Cerebellar nuclear complex (tissue), 1 donor: ENCODE measurements around the gene FEV.

Experiments used
- DNase-seq, 2 experiments: peaks; one replicate each; lab custom pipeline; 2025; lab: John Stamatoyannopoulos, UW

FEV gene

DNA sequence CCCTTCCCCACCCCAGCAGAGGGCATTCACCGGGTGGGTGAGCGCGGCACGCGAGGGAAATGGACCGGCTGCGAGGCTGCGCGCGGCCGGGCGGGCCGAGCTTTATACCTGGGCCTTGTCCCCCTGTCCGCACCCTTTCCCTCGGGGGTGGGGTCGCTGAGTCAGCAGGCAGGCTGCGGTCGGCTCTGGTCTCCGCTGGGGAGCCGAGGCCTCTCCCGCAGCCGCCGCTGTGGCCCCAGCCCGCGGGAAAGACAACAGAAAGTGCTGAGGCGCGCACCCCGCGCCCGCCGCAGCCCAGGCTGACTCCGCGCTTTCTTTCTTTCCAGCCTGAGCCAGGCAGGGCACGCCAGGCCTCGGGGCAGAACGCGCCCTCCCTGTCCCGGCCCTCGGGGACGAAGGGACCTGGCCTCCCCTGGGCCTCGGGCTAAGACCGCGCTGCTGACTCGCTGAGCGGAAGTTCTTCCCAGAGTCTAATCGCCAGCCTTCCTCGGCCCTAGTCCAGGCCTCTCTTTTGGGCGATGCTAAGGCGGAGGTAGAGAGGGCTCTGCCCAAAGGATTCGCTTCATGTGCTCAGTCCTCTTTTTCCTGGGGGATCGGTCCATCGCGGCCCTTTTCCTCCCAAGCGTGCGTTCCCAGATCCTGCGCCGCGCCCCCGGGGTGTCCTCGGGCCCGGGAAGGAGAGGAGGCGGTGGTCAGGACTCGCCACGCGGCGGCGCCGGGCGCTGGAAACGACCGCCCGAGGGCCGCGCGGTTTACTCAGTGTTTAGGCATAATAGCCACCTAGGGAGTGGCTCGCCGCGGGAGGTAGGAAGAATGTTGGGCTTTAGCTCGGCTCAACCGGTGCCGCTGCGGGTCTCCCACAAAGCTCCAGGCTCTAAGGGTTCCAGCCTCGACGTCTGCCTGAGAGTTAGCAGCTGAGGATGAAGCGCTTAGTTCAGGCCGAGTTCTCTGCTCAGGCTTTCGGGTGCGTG is 8.6 kb upstream of the FEV start, which contains the start of gene CRYBA2:
Gene CRYBA2, minus strand, starts transcription at position 78 of the 971 bp plus-strand sequence. CDS start 246 bp downstream, outside the sequence.
- no peak for DNase-seq

DNA sequence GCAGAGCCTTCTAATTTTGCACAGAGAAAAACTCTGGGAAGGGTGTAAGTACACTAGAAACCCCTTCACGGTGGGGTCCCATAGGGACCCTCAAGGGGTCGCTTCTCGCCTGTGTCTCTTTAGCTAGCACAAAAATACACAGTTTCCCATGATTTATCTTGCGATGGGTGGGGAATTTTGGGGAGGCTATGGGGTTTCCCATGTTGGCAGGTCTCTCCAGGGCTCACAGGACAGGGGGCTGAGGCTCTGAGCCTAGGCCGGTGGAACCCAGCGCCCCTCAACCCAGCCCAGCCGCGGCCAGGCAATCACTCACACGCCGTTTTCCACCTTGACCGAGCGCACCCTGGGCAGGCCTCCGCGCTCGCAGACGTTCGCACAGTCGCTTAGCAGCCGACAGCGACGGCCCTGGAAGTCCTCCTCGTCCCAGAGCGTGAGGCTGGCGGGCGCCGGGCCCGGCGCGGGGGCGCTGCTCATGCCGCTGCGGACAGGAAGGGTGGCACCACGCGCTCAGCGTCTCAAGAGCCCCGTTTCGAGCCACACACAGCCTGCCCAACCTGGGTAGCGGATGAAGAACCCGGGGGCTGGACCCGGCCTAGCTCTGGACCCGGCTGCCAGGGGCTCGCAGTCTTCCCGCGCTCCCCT is 7.8 kb upstream of the FEV start:
- DNase-seq, result no peak

DNA sequence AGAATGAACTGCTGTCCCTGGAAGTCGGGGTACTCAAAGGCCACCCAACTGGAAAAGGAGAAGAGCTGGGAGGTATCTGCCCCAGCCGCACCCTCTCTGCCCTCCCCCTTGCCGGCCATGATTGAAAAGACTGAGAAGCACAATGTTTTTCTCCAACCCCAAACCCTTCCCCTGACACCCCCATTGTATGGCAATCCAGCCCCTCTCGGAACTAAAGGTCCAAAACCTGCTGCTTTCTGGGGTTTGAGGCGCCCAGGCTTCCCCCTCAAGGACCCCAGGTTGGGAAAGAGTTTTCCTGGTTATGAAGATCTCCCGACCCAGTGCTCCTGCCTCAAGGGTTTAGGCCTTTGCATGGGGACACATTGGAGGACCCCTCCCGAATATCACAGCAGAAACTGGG is 7.2 kb upstream of the FEV start:
- no peak for DNase-seq

DNA sequence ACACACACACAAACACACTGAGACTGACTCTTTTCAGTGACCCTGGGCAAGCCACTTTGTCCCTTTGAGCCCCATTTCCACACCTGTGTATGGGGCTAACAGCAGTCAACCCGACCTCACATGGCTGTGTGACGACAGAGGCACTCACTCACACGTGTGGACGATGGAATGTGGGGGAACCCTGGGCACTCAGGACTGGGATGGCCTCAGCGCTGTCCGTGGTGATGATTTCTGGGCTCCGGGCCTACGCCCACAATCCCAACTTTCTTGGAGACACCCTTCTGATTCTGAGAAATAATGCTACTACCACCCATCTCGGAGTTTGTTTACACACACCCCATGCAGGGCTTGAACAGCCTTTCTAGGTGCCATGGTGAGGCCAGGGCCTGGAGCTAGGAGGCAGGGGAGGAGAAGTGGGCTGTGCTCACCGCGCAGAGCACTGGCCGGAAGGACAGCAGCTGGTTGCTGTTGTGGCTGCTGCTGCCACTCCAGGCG is 6.7 kb upstream of the FEV start:
- no peak for DNase-seq

DNA sequence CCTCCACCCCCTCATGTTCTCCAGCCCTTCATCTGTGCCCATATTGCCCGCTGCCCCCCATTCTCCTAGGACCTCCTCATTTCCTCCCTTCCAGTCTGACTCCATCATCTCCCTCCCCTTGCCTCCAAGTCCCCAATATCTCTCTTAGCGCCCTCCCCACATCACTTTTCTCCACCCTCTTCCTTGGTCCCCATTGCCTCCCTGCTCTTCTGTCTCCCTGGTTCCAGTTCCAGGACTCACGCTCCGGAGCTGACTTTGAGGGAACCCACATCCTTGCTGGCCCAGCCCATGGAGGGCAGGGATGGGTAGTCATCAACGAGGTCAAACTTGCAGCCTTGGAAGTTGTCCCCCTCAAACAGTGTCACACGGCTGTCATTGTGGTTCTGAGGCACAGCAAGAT is 5.6 kb upstream of the FEV start:
- no peak for DNase-seq

DNA sequence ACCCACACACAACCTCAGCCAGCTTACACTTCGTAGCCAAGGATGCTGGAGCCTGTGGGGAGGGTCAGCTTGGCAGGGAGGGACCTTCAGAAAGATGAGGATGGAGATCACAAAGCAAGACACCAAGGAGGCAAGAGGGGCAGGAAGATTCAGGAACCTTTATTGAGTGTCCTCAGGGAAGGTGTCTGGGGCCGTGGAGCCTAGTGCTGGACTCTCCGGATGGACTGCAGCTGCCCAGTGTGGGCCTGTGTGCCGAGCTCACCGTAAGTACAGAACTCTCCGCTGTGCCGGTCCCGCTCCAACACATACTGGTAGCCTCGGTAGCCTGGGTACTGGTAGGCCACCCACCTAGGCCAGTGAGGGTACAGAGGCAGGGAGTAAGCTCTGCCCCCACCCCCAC is 5.1 kb upstream of the FEV start:
- DNase-seq, result no peak

DNA sequence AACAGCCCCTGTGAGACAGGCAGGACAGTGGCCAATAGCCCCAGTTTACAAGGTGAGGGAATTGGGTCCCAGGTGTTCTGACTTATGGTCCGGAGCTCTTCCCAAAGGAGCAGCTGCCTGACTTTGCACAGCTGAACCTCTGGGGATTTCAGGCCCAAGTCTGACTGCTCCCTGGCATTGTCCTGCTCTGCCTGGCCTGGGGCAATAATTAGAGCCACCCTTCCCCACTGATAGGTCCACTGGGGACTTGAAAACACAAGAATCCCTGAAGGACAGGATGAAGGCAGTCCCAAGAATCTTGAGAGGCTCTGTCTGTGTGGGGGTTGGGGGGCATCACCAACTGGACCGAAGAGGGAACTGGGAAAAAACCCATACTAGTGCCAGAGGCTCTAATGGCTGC is 3.7 kb upstream of the FEV start:
- DNase-seq, result no peak

DNA sequence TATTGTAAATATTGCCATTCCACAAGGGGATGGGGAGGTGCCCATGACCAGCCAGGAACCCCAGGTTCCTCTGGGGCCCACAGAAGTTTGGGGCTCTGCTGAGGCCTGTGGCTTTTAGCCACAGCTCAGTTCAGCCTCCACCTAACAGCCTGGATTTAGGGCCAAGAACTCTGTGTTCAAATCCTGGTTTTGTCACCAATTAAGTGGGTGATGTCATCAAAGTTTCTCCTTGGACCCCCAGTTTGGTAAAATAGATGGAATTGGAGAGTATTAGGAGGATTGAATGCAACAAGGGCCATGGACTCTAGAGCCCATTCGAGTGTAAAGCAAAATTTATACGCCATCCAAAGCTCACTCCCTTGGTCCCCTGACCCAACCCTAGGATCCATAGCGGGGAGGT is 3.2 kb upstream of the FEV start:
- no peak for DNase-seq

DNA sequence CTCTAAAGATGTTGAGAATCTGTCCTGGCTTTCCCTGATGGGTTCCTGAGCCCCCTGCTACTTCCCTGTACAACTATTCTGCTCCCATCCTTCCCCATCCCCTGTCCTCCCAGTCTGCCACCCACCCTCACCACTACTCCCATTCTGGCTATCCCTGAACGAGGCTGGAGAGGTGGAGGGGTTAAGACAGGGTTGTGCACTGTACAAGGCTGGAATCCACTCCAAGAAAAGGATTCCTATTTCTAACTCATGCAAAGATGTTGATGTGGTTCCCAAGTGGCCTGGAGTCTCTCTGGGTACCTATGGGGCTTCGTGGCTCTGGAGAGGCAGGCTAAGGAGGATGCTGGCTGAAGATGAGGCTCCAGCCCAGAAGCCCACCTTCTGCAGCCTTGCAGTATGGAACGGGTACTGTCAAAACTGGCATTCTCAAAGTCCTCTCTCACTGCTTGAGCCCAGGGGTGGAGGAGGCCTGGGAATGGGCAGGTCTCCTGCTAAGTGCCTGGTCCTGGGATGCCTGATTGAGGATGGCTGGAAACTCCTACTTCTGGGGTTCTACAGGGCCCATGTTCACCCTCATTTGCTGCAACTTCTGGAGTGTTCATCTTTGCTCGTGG is 1.3 kb upstream of the FEV start:
- DNase-seq, result no peak

DNA sequence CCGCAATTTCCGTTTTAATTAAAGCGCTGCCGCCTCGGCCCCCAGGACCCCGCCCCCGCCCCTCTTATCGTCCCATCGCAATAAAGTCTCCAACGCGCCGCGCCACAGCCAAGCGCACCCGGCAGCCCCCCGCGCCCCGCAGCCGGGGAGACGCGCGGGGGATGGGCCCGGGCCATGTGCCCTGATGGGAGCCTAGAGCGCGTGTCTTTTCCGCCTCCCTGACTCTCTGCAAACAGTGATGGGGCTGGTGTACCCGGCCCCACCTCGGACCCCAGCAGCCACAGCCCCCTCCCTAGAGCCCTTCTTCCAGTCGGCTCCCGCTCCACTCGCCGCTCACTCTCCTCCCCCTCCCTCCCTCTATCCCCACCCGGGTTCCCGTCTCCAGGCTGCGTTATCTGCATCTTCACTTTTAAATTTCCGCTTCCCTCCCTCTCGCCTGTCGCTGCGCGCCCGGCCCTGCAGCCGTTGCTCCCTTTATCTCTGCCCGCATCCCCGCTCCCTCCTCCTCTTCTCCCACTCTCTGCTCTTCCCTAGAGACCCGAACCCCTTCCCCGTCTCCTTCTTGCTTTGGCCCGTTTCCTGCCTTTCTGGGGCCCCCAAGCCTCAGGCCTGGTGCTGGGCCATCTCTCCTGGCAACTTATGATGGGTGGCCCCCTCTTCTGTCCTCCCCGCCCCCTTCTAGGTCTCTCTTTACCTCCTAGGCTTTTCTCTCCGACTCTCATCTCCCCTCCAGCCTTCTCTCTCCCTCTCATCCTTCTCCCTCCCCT is 524 bp upstream of the FEV start:
- no peak for DNase-seq

DNA sequence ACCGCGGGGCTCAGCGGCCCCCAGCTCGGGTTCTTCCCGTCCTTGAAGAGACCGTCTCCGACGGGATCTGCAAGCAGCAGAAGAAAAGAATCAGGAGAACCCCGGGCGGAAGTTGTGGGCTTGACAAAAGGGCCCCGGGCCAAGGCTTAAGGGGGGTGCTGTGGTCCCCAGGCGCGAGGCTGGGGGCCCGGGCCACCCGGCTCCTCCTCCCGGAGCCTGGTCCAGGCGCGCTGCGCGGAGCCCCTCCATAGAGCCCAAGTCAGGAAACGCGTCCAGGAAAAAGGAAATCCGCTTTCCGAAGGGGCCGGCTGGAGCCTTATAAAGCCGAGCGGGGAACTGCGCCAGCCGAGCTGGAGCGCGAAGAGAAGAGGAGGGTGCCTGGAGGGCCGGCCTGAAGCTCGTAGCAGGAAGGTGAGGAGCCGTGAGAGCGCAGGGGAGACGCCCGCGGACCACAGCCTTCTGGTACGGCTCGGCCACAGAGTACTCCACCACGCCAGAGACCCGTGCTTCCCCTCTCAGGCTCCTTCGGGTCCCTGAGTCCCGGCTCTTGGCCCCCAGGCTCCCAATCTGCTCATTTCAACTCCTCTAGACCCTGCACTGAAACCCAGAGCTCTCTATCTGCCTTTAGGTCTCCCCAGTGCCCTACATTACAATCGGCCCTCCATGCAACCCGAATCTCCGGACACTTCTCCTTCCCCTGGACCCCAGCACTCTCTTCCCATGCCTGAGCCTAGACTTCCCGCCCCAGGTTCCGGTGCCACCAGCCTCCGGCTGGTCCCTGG is 554 bp downstream of the FEV start:
- no peak for DNase-seq

DNA sequence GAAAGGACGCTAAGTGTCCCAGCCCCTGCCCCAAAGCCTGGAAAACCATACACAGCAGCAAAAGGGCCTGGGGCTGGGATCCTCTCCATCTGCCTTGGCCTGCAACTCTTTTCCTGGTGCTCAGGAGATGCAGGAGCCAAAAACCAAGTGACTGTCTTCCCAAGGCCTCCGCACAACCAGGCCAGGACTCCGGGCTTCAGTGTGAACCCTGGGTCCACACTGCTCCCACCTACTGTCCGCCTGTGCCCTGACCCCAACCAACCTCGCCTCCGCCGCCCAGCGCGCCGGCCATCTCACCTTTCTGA is 1.1 kb downstream of the FEV start:
- no peak for DNase-seq

DNA sequence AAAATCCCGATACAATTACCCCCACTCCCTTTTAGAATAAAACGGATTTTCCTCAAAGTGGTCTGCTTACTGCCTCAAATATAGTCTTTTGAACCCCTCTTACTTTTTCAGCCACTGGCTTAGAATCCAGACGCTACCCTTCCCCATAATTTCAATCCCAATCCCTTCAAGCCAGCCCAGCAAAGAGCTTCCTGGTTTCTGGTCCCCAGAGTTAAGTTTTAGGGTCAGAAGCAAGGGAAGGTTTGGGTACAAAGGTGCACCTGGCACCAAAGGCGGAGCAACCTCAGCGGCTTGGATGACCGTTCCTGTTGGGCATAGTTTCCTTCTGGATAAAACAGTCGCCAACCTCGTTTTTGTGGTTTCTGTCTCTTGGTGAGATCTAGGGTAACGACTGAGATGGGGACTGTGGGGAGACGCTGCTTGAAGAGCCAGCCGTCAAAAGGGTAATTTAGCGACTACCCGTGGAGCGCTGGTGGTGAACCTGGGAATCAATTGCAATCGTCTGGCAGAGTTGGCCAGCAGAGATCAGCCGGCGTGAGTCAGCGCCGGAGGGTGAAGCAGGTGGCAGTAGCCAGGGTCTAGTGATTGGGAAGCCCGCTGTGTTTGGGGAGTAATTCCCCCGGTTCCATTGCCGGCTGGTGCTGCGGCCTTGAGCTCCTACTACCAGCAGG is 1.6 kb downstream of the FEV start:
- no peak for DNase-seq

DNA sequence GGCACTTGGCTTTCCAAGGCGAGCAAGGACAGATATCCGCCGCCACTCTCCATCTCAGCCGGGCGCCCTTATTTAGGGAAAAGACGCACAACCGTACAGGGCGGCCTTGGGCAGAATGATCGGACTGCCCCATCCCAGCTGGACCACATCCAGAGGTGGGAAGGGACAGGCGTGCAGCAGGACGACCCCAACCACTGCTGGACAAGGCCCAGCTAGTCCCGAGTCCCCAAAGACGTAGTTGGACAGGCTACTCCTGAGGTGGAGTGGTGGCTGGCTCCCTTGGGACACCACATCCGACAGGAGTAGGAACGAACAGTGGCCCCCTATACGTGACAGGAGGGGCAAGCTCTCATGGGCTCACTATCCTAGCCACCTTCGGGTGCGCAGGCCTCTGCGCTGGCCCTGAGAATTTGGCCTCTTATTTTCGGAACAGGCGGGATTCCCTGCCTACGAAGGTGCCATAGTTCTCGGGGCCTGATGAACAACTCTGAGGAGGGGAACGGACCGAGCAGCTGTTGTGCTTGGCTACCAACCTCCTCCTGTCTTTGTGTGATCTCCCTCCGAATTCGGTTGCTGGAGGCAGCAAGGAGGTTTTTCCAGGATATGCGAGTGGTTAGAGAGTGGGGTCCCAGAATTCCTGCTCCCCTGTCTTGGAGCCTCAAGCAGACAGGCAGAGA is 2.3 kb downstream of the FEV start:
- DNase-seq, result no peak

DNA sequence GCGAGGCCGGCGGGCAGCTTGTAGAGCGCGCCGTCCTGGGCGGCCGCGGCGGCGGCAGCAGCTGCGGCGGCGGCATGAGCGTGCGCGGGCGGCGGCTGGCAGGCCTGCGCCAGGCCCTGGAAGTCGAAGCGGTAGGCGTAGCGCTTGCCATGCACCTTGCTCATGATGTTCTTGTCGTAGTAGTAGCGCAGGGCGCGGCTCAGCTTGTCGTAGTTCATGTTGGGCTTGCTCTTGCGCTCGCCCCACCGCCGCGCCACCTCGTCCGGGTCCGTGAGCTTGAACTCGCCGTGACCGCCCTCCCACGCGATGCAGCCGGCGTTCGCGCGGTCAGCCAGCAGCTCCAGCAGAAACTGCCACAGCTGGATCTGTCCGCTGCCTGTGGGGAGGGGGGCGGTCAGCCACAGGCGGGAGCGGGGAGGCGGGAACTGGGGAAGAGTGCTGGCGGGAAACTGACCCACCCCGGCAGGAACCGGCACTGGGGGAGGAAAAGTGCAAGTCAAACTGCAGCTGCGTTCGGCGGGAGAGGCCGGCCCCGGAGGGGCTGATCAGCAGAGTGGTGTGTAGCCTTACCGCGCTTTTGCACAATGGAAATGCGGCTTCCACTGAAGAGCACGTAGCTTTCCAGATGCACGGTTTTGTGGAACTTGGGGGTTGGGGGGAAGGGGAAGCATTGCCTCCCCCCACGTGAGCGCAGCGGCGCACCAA is 3.0 kb downstream of the FEV start:
- DNase-seq, result no peak

DNA sequence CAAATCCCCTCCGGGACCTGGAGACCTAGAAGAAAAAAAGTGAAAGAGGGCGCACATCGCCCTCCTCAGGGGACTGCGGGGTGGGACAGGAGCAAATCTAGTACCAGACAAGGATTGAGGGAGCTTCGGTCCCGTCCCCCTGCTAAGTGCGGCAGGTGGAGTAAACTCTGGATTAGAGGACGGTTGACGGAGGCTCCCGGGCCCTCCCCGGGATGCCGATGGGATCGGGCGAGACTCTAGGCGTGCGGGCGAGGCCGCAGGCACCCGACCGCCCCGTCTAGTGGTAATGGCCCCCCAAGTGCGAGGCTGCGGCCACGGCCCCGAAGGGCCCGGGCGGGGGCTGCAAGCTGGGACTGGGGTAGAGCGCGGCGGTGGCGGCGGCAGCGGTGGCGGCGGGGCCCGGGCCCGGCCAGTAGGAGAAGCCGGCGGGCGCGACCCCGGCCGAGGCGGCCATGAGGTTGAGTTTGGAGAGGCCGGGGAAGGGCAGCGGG is 3.5 kb downstream of the FEV start:
- DNase-seq, result no peak

DNA sequence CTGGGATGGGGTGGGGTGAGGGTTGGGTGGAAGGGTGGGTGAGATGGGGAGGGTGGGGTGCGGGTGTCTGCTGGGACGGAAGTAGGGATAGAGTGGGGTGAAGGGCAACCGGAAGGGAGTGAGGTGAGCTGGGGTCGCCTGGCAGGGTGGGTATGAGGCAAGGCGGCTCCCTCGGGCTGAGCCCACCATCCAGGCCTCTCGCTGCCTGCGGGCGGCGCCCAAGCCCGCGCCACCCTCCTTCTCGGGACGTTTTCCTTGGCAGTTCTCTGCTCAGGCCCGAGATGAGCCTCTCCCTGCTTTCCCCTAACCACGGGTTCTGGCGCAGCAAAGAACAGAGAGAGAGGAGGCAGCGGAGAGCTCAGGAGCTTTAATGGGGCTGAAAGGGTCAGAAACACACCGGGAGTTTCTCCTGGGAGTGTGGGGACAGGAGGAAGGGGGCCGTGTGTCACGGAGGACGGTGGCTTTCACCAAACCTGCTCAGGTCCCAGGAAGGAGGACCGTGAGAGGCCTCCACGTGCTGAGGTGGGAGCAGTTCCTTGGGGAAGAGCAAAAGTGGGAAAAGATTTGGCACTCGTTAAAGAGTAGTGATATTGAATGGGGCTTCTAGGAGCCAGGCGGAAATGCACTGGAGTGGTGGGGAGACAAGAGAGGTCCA is 4.1 kb downstream of the FEV start:
- no peak for DNase-seq

DNA sequence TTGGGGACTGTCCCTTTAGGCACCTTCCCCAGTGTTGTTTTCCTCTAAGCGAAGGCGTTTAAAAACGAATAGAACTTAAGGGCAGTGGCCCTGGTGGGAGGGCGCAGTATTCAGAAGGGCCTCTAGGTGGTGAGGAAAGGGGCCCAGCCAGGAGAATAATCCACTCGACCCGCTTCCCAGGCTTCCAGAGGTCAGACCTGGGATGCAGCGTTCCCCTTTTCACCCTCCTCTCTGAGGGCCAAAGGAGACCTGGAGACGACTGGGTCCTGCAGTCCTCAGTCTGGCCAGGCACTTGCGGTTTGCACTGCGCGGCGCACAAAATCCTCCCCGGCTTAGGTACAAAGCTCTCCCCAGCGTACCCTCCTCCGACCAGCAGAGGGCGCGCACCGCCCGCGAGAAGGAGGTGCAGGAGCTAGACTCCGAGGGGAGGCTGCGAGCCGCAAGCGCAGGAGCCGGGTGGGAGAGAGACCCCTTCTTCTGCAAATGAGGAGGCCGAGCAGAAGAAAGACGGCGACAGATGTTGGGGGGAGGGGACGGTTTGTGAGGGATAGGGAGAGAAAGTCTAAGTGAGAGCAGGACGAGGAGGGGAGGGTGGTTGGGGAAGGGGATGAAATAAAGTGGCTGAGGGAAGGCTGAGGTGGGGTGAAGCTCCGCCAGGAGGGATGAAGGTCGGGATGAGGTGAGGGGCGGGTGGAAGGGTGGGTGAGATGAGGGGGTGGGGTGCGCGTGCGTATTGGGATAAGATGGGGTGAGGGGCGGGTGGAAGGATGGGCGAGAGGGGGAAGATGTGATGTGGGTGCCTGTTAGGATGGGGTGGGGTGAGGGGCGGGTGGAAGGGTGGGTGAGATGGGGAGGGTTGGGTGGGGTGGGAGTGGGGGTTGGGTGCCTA is 4.9 kb downstream of the FEV start:
- DNase-seq, result peak in 1 of 2 experiments; percentile 6
